ENCODE measurements around the gene KCNMB1.

- TF ChIP-seq CTCF (IDR thresholded peaks at IDR 0.05; ENCODE audit: insufficient read depth, low read depth, low read length) (no peak), EZH2 (IDR thresholded peaks at IDR 0.05; ENCODE audit: insufficient read depth, low read length) (no peak)
Observed at GRCh38 chr5:170336065-170336464, 53.1 kb downstream of the KCNMB1 start.

Data from astrocyte (in vitro differentiated cells and primary cell).